ENCODE measurements around the gene MRPL2.

Gene MRPL2

GRCh38 chr6:43054206-43054943 is 4.9 kb downstream of the MRPL2 start:
- TF ChIP-seq EZH2 (IDR thresholded peaks at IDR 0.05; ENCODE audit: borderline replicate concordance, low read depth, low read length, severe bottlenecking) = no peak
- TF ChIP-seq, protein P1, sequence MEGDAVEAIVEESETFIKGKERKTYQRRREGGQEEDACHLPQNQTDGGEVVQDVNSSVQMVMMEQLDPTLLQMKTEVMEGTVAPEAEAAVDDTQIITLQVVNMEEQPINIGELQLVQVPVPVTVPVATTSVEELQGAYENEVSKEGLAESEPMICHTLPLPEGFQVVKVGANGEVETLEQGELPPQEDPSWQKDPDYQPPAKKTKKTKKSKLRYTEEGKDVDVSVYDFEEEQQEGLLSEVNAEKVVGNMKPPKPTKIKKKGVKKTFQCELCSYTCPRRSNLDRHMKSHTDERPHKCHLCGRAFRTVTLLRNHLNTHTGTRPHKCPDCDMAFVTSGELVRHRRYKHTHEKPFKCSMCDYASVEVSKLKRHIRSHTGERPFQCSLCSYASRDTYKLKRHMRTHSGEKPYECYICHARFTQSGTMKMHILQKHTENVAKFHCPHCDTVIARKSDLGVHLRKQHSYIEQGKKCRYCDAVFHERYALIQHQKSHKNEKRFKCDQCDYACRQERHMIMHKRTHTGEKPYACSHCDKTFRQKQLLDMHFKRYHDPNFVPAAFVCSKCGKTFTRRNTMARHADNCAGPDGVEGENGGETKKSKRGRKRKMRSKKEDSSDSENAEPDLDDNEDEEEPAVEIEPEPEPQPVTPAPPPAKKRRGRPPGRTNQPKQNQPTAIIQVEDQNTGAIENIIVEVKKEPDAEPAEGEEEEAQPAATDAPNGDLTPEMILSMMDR (IDR thresholded peaks at IDR 0.05; ENCODE audit: borderline replicate concordance, extremely low read depth, low read length, poor library complexity, severe bottlenecking) = no peak
- H3K27ac ChIP-seq (ENCODE audit: low read length) = peak overlapping the region; percentile 84
- H3K79me2 ChIP-seq (ENCODE audit: insufficient read depth, low read length) = peaks cover 36% of the 10 kb centered on the region
- H4K20me1 ChIP-seq (ENCODE audit: insufficient read depth, low read length) = 0 out of 2 replicates have a peak, but pooled peaks cover 2% of the 10 kb centered on the region
- H2AFZ ChIP-seq (ENCODE audit: low read depth, low read length) = peak overlapping the region; percentile 56
- H3K9ac ChIP-seq (ENCODE audit: low read depth, low read length) = peak overlapping the region; percentile 88
- no peaks in the 10 kb centered on the region for H3K9me3 ChIP-seq (ENCODE audit: insufficient read depth, low read length, severe bottlenecking)
- H3K4me3 ChIP-seq (ENCODE audit: low read depth in 1 of 2, low read length in 2 of 2) = peak overlapping the region; percentile 56 to 85; a peak in 3 of 4 replicates
- H3K4me2 ChIP-seq (ENCODE audit: insufficient read depth, low read length) = peak overlapping the region; percentile 95
- ATAC-seq (ENCODE audit: insufficient read depth, low read depth) (no peak), DNase-seq (no peak)
- peaks cover 31% of the 10 kb centered on the region for H3K36me3 ChIP-seq (ENCODE audit: insufficient read depth, low read length)
- peaks cover 51% of the 10 kb centered on the region for H3K4me1 ChIP-seq (ENCODE audit: insufficient read depth, low read length)
- H3K27me3 ChIP-seq (ENCODE audit: insufficient read depth, low read length, poor library complexity) = no peaks in the 10 kb centered on the region

DNA sequence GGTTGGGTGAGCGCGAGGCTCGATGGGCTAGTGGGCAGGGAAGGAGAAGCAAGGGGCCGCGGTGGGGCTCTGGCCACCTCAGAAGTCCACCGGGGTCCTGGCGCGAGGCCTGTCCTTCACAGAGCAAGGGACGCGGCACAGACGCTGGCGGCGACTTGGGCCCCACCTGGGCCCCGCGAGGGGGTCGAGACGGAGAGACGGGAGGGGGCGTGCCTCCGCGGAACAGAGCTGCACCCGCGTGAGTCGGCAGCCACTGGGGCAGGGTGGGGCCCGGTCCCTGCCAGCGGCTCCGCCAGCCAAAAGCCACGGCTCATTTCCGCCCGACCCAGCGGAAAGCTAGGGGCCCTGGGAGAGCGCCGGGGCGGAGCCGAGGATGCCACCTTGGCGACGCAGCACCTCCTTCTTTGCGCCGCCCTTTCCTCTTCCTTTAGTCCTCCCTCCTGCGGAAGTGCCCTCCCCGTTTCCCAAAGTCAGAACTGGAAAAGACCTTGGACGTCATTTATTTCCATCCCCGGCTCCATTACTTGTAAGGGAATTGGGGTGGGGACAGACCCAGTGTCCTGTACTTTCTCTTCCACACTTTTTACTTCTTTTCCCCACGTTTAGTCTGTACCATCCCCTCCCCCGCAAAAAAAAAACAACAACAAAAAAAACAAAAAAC is 5.6 kb downstream of the MRPL2 start, which contains the start of gene CUL7:
CUL7 (minus strand) TSS at position 307 of the 661 bp plus-strand sequence. CDS start 1,063 bp downstream, outside the sequence.
- H3K27me3 ChIP-seq (ENCODE audit: insufficient read depth, low read length, poor library complexity) = no peaks in the 10 kb centered on the region
- ATAC-seq (ENCODE audit: insufficient read depth, low read depth) = peak; percentile 99
- H3K4me3 ChIP-seq (ENCODE audit: low read depth in 1 of 2, low read length in 2 of 2) = peak within 1 kb of the TSS; percentile 56 to 85; a peak in 3 of 4 replicates
- H3K9me3 ChIP-seq (ENCODE audit: insufficient read depth, low read length, severe bottlenecking) = no peaks in the 10 kb centered on the region
- H3K79me2 ChIP-seq (ENCODE audit: insufficient read depth, low read length) = peaks cover 31% of the 10 kb centered on the region
- peaks cover 36% of the 10 kb centered on the region for H3K36me3 ChIP-seq (ENCODE audit: insufficient read depth, low read length)
- peak; percentile 96 for DNase-seq
- peak within 1 kb of the TSS; percentile 84 for H3K27ac ChIP-seq (ENCODE audit: low read length)
- H3K4me1 ChIP-seq (ENCODE audit: insufficient read depth, low read length) = peaks cover 49% of the 10 kb centered on the region
- TF ChIP-seq, protein P1 (IDR thresholded peaks at IDR 0.05; ENCODE audit: borderline replicate concordance, extremely low read depth, low read length, poor library complexity, severe bottlenecking) = no peak
- TF ChIP-seq EZH2 (IDR thresholded peaks at IDR 0.05; ENCODE audit: borderline replicate concordance, low read depth, low read length, severe bottlenecking) = no peak
- peak within 1 kb of the TSS; percentile 95 for H3K4me2 ChIP-seq (ENCODE audit: insufficient read depth, low read length)
- H2AFZ ChIP-seq (ENCODE audit: low read depth, low read length) = peak within 1 kb of the TSS; percentile 90
- H3K9ac ChIP-seq (ENCODE audit: low read depth, low read length) = peak within 1 kb of the TSS; percentile 88
- H4K20me1 ChIP-seq (ENCODE audit: insufficient read depth, low read length) = 0 out of 2 replicates have a peak, but pooled peaks cover 2% of the 10 kb centered on the region

- Histone ChIP-seq H3K4me3 (ENCODE audit: low read depth in 1 of 2, low read length in 2 of 2) (peak overlapping the region; percentile 56 to 85; a peak in 3 of 4 replicates), H3K9me3 (ENCODE audit: insufficient read depth, low read length, severe bottlenecking) (no peaks in the 10 kb centered on the region), H3K27ac (ENCODE audit: low read length) (peak overlapping the region; percentile 84), H3K9ac (ENCODE audit: low read depth, low read length) (peak overlapping the region; percentile 88), H4K20me1 (ENCODE audit: insufficient read depth, low read length) (no peaks in the 10 kb centered on the region), H3K79me2 (ENCODE audit: insufficient read depth, low read length) (peaks cover 24% of the 10 kb centered on the region), H3K36me3 (ENCODE audit: insufficient read depth, low read length) (peaks cover 36% of the 10 kb centered on the region), H3K27me3 (ENCODE audit: insufficient read depth, low read length, poor library complexity) (no peaks in the 10 kb centered on the region), H3K4me1 (ENCODE audit: insufficient read depth, low read length) (peaks cover 43% of the 10 kb centered on the region), H3K4me2 (ENCODE audit: insufficient read depth, low read length) (peak overlapping the region; percentile 95), H2AFZ (ENCODE audit: low read depth, low read length) (peak overlapping the region; percentile 90)
- TF ChIP-seq, protein P1 (IDR thresholded peaks at IDR 0.05; ENCODE audit: borderline replicate concordance, extremely low read depth, low read length, poor library complexity, severe bottlenecking) = no peak
- TF ChIP-seq EZH2 (IDR thresholded peaks at IDR 0.05; ENCODE audit: borderline replicate concordance, low read depth, low read length, severe bottlenecking) = no peak
- peak; percentile 35 for ATAC-seq (ENCODE audit: insufficient read depth, low read depth)
- peak; percentile 37 for DNase-seq
These were observed 6.2 kb downstream of the MRPL2 start for GRCh38 chr6:43052842-43053544.
